HEK293 (cell line): ENCODE data around the gene VEGFA.
A peak's percentile ranks its signal among the peaks of the same experiment; 100 is the strongest.

Experiments used
- CTCF ChIA-PET: fragments of 350-600 bp; formaldehyde crosslinking; extraction: SDS; loops from one replicate; lab custom pipeline; 2021; ENCODE audit warnings: antibody characterized with exemption; lab: Yijun Ruan, JAX
- POLR2A ChIA-PET: fragments of 300-600 bp; formaldehyde crosslinking; extraction: SDS; loops from one replicate; lab custom pipeline; 2020; ENCODE audit warnings: antibody characterized with exemption, inconsistent platforms; lab: Yijun Ruan, JAX
- H3K27ac ChIP-seq: fragments of 200-500 bp; sonication (Bioruptor generic); 2 replicates; pipeline ENCODE4 v1.5.1; 2014; ENCODE audit warnings: low read depth, low read length, control low read depth, inconsistent platforms; ENCODE audit errors: extremely low read depth
- H3K36me3 ChIP-seq, 2 experiments: fragments of 200-500 bp in 1 of 2; sonication (Bioruptor generic) in 1 of 2; 1 replicate in 1 of 2; 2 replicates in 1 of 2; pipeline ENCODE4 v1.5.1; 2014 to 2017; ENCODE audit warnings: inconsistent platforms in 2 of 2, low read length in 2 of 2; ENCODE audit not compliant: control insufficient read depth in 2 of 2, insufficient read depth in 1 of 2
- H3K4me1 ChIP-seq: fragments of 200-500 bp; sonication (Bioruptor generic); 2 replicates; pipeline ENCODE4 v1.5.1; 2014; ENCODE audit warnings: mild to moderate bottlenecking, low read length, inconsistent platforms; ENCODE audit not compliant: control insufficient read depth, insufficient read depth
- H3K4me3 ChIP-seq: 2 replicates; pipeline ENCODE4 v1.5.1; 2011; ENCODE audit warnings: low read depth, mild to moderate bottlenecking, control low read depth, low read length, moderate library complexity
- H3K9me3 ChIP-seq: fragments of 200-500 bp; sonication (Bioruptor generic); 2 replicates; pipeline ENCODE4 v1.5.1; 2014; ENCODE audit warnings: low read depth, low read length, inconsistent platforms; ENCODE audit not compliant: control insufficient read depth, insufficient read depth
- IKZF3 ChIP-seq: fragments of 450-650 bp; IDR thresholded peaks from 2 replicates; pipeline ENCODE4 v1.5.0; 2018; ENCODE audit warnings: missing biosample characterization, mild to moderate bottlenecking, missing genetic modification characterization, moderate library complexity
- KLF16 ChIP-seq: fragments of 450-650 bp; formaldehyde crosslinking; IDR thresholded peaks from 2 replicates; pipeline ENCODE4 v1.5.1; 2017; ENCODE audit warnings: missing biosample characterization, missing genetic modification characterization
- MZF1 ChIP-seq: fragments of 450-650 bp; formaldehyde crosslinking; IDR thresholded peaks from 2 replicates; pipeline ENCODE4 v1.5.1; 2017; ENCODE audit warnings: missing biosample characterization, missing genetic modification characterization, borderline replicate concordance
- ZBTB20 ChIP-seq: fragments of 450-650 bp; formaldehyde crosslinking; IDR thresholded peaks from 2 replicates; pipeline ENCODE4 v1.5.1; 2016; ENCODE audit warnings: missing biosample characterization, missing genetic modification characterization
- ZBTB7A ChIP-seq: fragments of 450-650 bp; formaldehyde crosslinking; IDR thresholded peaks from 2 replicates; pipeline ENCODE4 v1.5.1; 2016; ENCODE audit warnings: low read depth, missing biosample characterization, missing genetic modification characterization
- ZNF10 ChIP-seq: fragments of 450-650 bp; formaldehyde crosslinking; IDR thresholded peaks from 2 replicates; pipeline ENCODE4 v1.5.1; 2017; ENCODE audit warnings: missing biosample characterization, missing genetic modification characterization
- ZNF239 ChIP-seq: fragments of 450-650 bp; formaldehyde crosslinking; IDR thresholded peaks from 2 replicates; pipeline ENCODE4 v1.5.1; 2016; ENCODE audit warnings: missing biosample characterization, missing genetic modification characterization
- ZNF311 ChIP-seq: fragments of 450-650 bp; formaldehyde crosslinking; IDR thresholded peaks from 2 replicates; pipeline ENCODE4 v1.5.1; 2017; ENCODE audit warnings: missing biosample characterization, missing genetic modification characterization, borderline replicate concordance
- ZNF548 ChIP-seq: fragments of 450-650 bp; formaldehyde crosslinking; IDR thresholded peaks from 2 replicates; pipeline ENCODE4 v1.5.1; 2016; ENCODE audit warnings: missing biosample characterization, missing genetic modification characterization
- ZNF621 ChIP-seq: fragments of 450-650 bp; formaldehyde crosslinking; IDR thresholded peaks from 2 replicates; pipeline ENCODE4 v1.5.1; 2017; ENCODE audit warnings: missing biosample characterization, missing genetic modification characterization
- ZNF623 ChIP-seq: fragments of 450-650 bp; formaldehyde crosslinking; IDR thresholded peaks from 2 replicates; pipeline ENCODE4 v1.5.1; 2016; ENCODE audit warnings: missing biosample characterization, missing genetic modification characterization
- ZNF645 ChIP-seq: fragments of 450-650 bp; formaldehyde crosslinking; IDR thresholded peaks from 2 replicates; pipeline ENCODE4; 2016; ENCODE audit warnings: missing biosample characterization, missing genetic modification characterization
- ZNF660 ChIP-seq: fragments of 450-650 bp; IDR thresholded peaks from 2 replicates; pipeline ENCODE4 v1.5.1; 2018; ENCODE audit warnings: missing biosample characterization, mild to moderate bottlenecking, missing genetic modification characterization
- ZNF664 ChIP-seq: fragments of 450-650 bp; formaldehyde crosslinking; IDR thresholded peaks from 2 replicates; pipeline ENCODE4 v1.5.1; 2016; ENCODE audit warnings: missing biosample characterization, missing genetic modification characterization
- TF ChIP-seq, protein P1 (sequence below): fragments of 450-650 bp; formaldehyde crosslinking; IDR thresholded peaks from 2 replicates; pipeline ENCODE4 v1.5.1; 2016; ENCODE audit warnings: missing biosample characterization, missing genetic modification characterization
- TF ChIP-seq, protein P2 (sequence below): fragments of 450-650 bp; formaldehyde crosslinking; IDR thresholded peaks from 2 replicates; pipeline ENCODE4 v1.5.1; 2016; ENCODE audit warnings: missing biosample characterization, missing genetic modification characterization

VEGFA gene

DNA sequence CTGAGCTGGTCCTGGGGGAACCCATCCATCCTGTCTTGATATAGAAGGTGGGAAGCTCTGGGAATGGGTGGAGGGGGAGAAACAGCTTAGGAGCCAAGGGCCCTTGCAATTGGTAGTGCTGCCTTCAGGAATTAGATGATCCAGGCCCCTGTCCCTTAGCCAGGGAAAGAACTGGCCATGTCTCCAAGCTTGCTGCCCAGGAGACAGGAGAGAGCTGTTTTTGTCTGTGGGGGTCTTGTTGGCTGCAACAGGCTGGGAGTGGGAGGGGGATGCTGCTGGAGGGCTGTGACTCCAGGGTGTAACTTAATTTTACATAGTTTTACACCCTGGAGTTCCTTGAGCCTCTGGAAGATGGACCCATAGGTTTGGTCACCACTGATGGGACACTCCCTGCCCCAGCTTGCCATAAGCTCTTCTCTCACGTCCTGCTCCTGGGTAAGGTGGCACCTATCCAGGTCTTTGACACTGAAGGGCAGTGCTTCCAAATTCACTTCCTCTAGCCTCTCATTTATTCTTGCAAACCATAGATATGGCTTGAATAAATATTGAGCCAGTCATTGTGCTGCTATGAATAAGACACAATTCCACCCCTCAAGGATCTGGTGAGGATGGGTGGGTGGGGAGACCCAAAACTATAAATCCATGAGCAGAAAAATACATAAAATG lies 16.8 kb downstream of the VEGFA start:
- POLR2A ChIA-PET: interaction anchor here (0.7 to 2.2 kb wide), 5 partner anchors 9 to 21 kb away, joined by 3 to 10 read pairs (median 4); partner anchors contain the start of gene VEGFA
- no peak for TF ChIP-seq ZNF311 (tag by site-specific recombination)
- no peak for TF ChIP-seq ZBTB7A (tag by site-specific recombination)
- TF ChIP-seq ZNF645 (tag by site-specific recombination): no peak
- no peak for TF ChIP-seq ZNF621 (tag by site-specific recombination)
- CTCF ChIA-PET: interaction anchor here (0.6 to 3.0 kb wide), 6 partner anchors 12 to 51 kb away, joined by 3 to 16 read pairs (median 5); no protein-coding TSS in a partner anchor
- peaks cover 4 to 41% of the 10 kb centered on the region in 2 experiments; a peak in 2 of 3 replicates for H3K36me3 ChIP-seq
- H3K27ac ChIP-seq: no peak overlapping the region
- H3K9me3 ChIP-seq: no peaks in the 10 kb centered on the region
- H3K4me1 ChIP-seq: no peaks in the 10 kb centered on the region
- H3K4me3 ChIP-seq: no peak overlapping the region

GRCh38 chr6:43788301-43788700 lies 18.3 kb downstream of the VEGFA start:
- CTCF ChIA-PET: interaction anchor here (0.6 to 3.0 kb wide), 3 partner anchors 14 to 288 kb away, joined by 3 to 16 read pairs (median 15); no protein-coding TSS in a partner anchor
- peaks cover 4 to 26% of the 10 kb centered on the region in 2 experiments; a peak in 2 of 3 replicates for H3K36me3 ChIP-seq

GRCh38 chr6:43789447-43789846 lies 19.4 kb downstream of the VEGFA start:
- Histone ChIP-seq H3K9me3 (no peaks in the 10 kb centered on the region), H3K27ac (no peak overlapping the region), H3K4me1 (no peaks in the 10 kb centered on the region), H3K4me3 (no peak overlapping the region), H3K36me3 (peaks cover 4 to 14% of the 10 kb centered on the region in 2 experiments; a peak in 2 of 3 replicates)
- ChIA-PET CTCF (interaction anchor here (0.8 to 2.7 kb wide), 3 partner anchors 15 to 549 kb away, joined by 4 to 15 read pairs (median 11); no protein-coding TSS in a partner anchor), POLR2A (interaction anchor here (0.6 to 1.4 kb wide), 2 partner anchors 15 to 20 kb away, joined by 3 read pairs; partner anchors contain the start of gene VEGFA)
- no peak for TF ChIP-seq ZNF660 (tag by site-specific recombination)
- TF ChIP-seq MZF1: peak; percentile 76
- no peak for TF ChIP-seq ZBTB20 (tag by site-specific recombination)
- no peak for TF ChIP-seq KLF16 (tag by site-specific recombination)
- peak; percentile 95 for TF ChIP-seq ZNF664 (tag by site-specific recombination)

More at GRCh38 chr6:43788301-43788700, 18.3 kb downstream of the VEGFA start:
- POLR2A ChIA-PET: interaction anchor here (0.6 to 2.2 kb wide), 6 partner anchors 15 to 464 kb away, joined by 3 to 10 read pairs (median 5); partner anchors contain the start of gene VEGFA
- TF ChIP-seq IKZF3 (tag by site-specific recombination) (no peak), ZNF548 (tag by site-specific recombination) (no peak), ZNF623 (peak; percentile 99), ZNF10 (tag by site-specific recombination) (no peak), ZNF239 (tag by site-specific recombination) (peak; percentile 64; the same call in 1 of the 2 replicates)
- TF ChIP-seq, protein P1, sequence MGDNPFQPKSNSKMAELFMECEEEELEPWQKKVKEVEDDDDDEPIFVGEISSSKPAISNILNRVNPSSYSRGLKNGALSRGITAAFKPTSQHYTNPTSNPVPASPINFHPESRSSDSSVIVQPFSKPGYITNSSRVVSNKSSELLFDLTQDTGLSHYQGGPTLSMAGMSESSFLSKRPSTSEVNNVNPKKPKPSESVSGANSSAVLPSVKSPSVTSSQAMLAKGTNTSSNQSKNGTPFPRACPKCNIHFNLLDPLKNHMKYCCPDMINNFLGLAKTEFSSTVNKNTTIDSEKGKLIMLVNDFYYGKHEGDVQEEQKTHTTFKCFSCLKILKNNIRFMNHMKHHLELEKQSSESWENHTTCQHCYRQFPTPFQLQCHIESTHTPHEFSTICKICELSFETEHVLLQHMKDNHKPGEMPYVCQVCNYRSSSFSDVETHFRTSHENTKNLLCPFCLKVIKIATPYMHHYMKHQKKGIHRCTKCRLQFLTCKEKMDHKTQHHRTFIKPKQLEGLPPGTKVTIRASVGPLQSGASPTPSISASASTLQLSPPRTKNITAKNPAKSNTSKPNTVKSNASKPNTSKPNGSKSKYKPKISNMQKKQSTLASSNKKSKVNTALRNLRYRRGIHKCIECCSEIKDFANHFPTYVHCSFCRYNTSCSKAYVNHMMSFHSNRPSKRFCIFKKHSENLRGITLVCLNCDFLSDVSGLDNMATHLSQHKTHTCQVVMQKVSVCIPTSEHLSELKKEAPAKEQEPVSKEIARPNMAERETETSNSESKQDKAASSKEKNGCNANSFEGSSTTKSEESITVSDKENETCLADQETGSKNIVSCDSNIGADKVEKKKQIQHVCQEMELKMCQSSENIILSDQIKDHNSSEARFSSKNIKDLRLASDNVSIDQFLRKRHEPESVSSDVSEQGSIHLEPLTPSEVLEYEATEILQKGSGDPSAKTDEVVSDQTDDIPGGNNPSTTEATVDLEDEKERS (tag by site-specific recombination): peak; percentile 26; the same call in 1 of the 2 replicates
- TF ChIP-seq, protein P2, sequence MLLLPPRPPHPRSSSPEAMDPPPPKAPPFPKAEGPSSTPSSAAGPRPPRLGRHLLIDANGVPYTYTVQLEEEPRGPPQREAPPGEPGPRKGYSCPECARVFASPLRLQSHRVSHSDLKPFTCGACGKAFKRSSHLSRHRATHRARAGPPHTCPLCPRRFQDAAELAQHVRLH (tag by site-specific recombination): peak; percentile 42; the same call in 1 of the 2 replicates
- Histone ChIP-seq H3K4me3 (no peak overlapping the region), H3K9me3 (no peaks in the 10 kb centered on the region), H3K4me1 (no peaks in the 10 kb centered on the region), H3K27ac (no peak overlapping the region)
